ENCODE measurements around the gene B3GNT3. TPM values are rescaled to one million over a fixed set of nuclear protein-coding genes. Genes with fewer than 3 reads are reported as not detected.
"Not testable (repeated sequence)": the region's sequence is repeated elsewhere in the genome, so short reads cannot be mapped to it uniquely, and the experiment has no call there.

Gene B3GNT3
- total RNA-seq, 1 donor from 2014 or later: not detected

- no peak for DNase-seq (ENCODE audit: low read depth, low spot score)
These were observed 2.0 kb downstream of the B3GNT3 start for GRCh38 chr19:17796838-17797423.

GRCh38 chr19:17797424-17798201, 2.7 kb downstream of the B3GNT3 start:
- no peak for DNase-seq (ENCODE audit: low read depth, low spot score)

- not testable (repeated sequence) for DNase-seq (ENCODE audit: low read depth, low spot score)
These were observed 3.7 kb downstream of the B3GNT3 start for GRCh38 chr19:17798599-17798998.

- DNase-seq (ENCODE audit: low read depth, low spot score): no peak
These were observed 7.4 kb downstream of the B3GNT3 start for GRCh38 chr19:17802137-17802858.

GRCh38 chr19:17803264-17803896, 8.4 kb downstream of the B3GNT3 start:
- no peak for DNase-seq (ENCODE audit: low read depth, low spot score)

GRCh38 chr19:17805427-17805826, 10.5 kb downstream of the B3GNT3 start:
- no peak for DNase-seq (ENCODE audit: low read depth, low spot score)

- DNase-seq (ENCODE audit: low read depth, low spot score): no peak
These were observed 12.0 kb downstream of the B3GNT3 start for GRCh38 chr19:17806945-17807344.

- no peak for DNase-seq (ENCODE audit: low read depth, low spot score)
These were observed 12.9 kb downstream of the B3GNT3 start for GRCh38 chr19:17807731-17808316.

GRCh38 chr19:17811103-17811502, 16.2 kb downstream of the B3GNT3 start:
- DNase-seq (ENCODE audit: low read depth, low spot score): no peak

GRCh38 chr19:17811681-17812080, 16.7 kb downstream of the B3GNT3 start:
- DNase-seq (ENCODE audit: low read depth, low spot score): no peak

- DNase-seq (ENCODE audit: low read depth, low spot score): no peak
These were observed 17.2 kb downstream of the B3GNT3 start for GRCh38 chr19:17812099-17812498.

GRCh38 chr19:17817668-17818363, 22.9 kb downstream of the B3GNT3 start:
- DNase-seq (ENCODE audit: low read depth, low spot score): no peak

GRCh38 chr19:17821190-17821589, 26.3 kb downstream of the B3GNT3 start, which contains the start of gene INSL3:
TSS of gene INSL3 (minus strand) at chr19:17821519. CDS start at chr19:17821506, 13 bp downstream.
- DNase-seq (ENCODE audit: low read depth, low spot score): no peak

- no peak for DNase-seq (ENCODE audit: low read depth, low spot score)
These were observed 29.4 kb downstream of the B3GNT3 start for GRCh38 chr19:17824339-17824738.

- no peak for DNase-seq (ENCODE audit: low read depth, low spot score)
These were observed 31.6 kb downstream of the B3GNT3 start for GRCh38 chr19:17826508-17827056.

GRCh38 chr19:17829855-17830566, 35.1 kb downstream of the B3GNT3 start:
- DNase-seq (ENCODE audit: low read depth, low spot score): no peak

- DNase-seq (ENCODE audit: low read depth, low spot score): peak; percentile 17
These were observed 35.9 kb downstream of the B3GNT3 start for GRCh38 chr19:17830567-17831418.

GRCh38 chr19:17831419-17831888, 36.5 kb downstream of the B3GNT3 start:
- no peak for DNase-seq (ENCODE audit: low read depth, low spot score)
